ENCODE measurements around the gene ABT1. TPM values are rescaled to one million over a fixed set of nuclear protein-coding genes. Genes with fewer than 3 reads are reported as not detected.
A peak's percentile ranks its signal among the peaks of the same experiment; 100 is the strongest.

Gene ABT1
- polyA plus RNA-seq, 10 donors = 9.2 to 12.2 (median 10.3) TPM

DNA sequence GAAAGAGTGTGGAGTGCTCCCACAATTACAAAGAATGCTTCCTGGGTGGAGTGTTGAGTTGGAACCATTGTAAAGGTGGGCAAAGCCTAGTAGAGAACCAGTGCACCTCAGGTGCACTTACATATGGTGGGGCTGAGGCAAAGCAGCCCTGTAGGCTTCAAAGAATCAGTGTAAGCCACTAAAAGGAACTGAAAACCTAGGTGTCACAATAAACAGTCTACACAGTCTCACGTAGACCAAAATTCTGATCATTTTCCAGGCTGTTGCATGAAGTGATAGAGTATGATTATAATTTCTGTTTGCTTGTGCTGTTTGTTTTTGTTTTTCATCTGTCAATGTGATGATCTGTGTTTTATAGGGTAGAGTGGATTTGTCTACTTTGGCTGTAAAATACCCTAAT is 2.8 kb downstream of the ABT1 start:
- DNase-seq = no peak

DNA sequence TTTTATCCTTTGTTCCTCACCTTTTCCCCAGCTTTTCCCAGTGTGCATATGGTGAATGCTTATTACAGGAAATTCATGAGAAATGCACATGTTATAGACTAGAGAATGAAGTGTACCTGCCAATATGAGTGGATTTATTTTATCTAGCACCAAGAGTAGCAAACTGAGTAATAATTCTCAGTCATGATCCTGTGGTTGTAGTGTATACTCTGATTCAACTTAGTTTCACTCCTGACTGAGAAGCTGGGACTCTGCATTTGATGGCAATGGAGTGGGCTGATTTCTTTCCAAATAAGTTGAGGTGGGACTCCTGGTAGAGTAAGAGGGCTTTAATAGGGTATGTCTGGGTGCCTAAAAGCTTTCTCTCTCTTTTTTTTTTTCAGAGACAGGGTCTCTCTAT is 4.0 kb downstream of the ABT1 start:
- DNase-seq = no peak

DNA sequence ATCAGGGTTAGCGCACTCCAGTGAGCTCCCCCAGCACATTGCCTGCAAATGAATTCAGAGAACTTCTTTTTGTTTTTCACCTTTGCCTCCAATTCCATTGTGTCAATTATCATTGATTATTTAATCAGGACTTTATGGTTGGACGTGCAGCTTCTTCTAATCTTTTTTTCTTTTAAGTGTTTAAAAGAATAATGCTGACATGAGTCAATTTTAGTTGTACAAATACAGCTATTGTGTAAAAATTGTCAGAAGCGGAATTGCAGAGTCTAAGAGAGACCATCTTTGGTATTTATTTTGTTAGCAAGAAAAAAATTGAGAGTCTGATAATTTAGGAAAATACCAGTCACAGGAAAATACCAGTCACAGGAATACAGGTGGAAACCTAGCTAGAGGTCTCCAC is 5.5 kb downstream of the ABT1 start:
- DNase-seq = no peak

DNA sequence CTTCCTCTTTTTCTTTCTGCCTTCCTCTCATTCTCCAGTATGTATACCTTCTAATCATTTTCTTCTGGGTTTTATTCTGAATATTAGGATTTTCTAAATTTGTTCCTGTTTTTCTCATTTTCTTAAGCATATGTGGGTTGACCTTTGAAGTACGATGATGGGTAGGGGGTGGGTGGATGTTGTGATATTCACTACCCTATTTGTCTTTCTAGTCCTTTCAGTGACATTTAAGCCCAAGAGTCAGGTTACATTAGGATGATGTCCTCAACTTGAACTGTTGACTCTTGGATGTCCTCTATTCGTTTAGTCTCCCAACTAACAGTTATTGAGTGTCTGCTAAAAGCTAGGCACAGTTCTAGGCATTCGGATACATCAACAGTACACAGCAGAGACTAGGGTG is 7.3 kb downstream of the ABT1 start:
- no peak for DNase-seq

DNA sequence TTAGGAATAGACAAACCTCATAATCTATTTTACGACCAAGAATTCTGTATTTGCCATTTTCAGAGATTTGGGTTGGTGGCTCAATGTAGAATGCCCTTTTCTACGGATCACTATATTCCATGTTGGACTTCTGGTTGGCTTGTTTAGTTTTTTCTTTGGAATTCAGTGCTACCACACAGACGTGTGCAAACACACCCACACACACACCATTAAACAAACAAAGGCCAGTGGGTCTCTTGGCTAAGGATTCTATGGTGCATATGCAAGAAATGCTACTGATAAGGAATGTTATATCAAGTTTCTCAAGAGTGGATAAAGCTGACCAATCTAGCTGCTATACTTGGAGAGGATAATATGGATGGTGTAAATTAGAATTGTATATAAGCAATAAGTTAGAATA is 8.0 kb downstream of the ABT1 start:
- DNase-seq = no peak

DNA sequence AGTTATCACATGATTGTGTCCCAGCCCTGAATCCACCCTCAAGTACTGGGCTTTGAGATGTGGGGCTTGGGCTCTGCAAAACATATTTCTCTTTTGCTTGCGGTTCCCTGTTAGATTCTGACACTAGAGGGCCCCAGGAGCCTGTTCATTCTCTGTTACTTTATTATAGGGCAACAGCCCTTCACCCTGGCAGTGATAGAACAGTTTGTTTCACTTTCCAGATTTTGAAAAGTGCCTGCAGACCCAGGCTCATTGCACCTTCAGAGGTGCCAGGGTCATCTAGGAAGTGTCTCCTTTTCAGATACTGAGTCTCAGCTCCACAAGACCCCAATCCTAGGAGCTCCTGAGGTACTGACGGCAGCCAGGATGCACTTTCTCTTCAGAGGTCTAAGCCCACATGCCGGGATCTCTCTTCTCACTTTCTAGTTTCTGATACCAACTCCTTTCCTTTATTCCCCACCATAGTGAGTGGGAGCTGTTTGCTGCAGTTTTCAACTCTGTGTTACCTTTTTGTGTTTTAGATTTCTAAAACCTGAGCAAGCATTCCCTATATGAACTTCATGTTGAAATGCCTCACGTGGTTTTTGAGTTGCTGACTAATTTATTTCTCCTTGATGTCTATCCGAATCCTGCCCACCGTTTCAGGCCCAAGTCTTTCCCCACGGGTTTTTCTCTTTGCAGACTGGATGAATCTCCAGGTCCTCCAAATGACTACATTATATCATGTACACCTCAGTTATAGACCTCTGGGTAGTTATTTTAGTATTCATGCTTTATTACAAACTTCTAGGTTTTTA is 10.9 kb downstream of the ABT1 start:
- peak; percentile 33 to 67 (median 43) for DNase-seq

DNA sequence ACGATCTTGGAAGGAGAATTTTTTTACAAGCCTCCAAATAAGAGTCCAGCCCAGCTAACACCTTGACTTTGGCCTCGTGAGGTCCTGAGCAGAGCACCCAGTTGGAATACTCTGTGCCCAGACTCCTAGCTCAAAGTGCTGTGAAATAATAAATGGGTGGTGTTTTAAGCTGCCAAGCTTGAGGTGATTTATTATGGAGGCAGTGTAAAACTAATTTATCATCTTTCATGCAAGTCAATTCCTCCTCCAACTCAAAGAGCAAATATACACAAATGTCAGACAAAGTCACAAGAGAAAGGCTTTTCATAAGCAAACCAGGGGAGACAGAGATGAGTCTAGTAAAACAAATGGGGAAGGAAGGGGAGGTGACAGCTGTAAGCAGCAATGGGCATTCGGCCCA is 12.7 kb downstream of the ABT1 start:
- no peak for DNase-seq

DNA sequence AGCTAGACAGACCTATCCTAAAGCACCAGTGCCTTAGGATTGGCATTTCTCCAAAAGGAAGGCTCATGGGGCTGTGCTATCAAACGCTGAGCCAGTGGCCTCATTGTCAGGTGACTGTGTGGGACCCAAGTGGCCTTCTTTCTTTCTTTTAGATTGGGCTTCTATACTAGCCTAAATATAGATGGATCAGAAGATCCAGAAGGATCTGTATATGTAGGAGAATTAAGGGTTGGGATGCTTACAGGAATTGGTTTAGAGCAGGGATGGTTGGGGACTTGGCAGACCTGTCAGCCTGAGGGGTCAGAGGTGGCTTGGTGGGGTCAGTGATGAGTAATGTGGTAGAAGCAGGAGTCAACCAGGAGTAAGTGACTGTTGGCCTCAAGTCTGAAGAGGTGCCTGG is 14.8 kb downstream of the ABT1 start:
- DNase-seq = no peak

DNA sequence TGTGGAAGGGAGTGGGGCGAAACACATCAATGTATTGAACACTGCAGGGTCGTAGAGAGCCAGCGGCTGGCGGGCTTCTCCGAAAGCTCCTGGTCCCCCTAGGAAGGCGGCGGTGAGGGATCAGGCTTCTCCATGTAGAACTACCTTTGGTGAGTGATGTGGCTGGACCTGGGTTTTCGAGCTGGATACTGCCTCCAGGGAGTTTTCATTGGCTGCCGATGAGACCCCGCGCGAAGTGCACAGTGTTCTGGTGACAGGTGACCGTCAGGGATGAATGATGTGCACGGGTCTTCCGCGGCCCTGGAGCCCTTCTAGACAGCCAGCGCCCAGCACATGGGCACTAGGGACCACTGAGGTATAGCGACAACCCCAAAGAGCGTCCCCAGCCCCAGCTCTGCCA is 16.4 kb downstream of the ABT1 start:
- DNase-seq = no peak

DNA sequence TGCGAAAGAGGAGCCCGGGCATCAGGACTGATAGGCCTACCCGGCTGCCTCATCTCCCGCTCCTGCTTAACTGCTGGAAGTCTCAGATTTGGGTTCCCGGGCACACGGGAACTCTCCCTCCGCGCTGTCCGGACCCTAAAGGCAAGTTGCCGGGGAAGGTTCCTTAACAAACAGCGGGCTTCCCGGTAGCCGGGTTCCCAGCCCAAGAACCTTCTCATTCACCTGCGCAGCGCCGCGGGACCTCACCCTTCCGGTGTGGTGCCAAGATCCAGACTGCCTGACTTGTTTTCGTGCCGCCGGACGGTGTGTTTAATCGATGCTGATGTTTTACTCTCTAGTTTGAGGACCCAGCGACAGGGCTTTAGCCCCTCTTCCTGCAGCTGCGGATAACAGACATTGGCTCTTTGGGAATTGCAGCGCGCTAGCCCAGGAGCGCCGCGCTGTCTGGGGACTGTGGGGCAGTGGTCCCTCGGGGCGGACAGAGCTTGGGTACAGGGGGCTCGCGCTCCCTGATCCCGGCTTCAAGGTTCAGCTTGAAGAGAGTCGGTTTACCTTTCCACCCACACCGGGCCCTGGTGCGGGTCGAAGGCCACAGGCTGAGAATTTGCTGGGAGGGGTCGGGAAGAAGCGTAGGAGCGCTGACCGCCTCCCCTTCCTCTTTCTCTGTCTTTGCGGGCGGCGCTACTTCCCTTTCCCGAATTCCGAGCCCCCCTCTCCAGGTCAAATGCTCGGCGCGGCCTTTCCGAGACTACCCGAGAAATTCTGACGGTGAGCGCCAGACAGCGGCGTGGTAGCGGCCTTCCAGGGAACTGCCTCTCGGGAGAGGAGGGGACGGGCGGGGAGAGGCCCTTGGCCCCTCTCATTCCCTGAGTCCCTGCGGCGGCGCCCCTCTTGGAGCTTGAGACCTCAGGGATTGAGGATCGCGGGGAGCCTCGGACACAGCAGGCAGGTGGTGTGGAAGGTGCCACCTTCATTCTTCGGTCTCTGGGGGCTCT is 17.2 kb downstream of the ABT1 start:
- peak in 1 of 3 donors; percentile 33 for DNase-seq

DNA sequence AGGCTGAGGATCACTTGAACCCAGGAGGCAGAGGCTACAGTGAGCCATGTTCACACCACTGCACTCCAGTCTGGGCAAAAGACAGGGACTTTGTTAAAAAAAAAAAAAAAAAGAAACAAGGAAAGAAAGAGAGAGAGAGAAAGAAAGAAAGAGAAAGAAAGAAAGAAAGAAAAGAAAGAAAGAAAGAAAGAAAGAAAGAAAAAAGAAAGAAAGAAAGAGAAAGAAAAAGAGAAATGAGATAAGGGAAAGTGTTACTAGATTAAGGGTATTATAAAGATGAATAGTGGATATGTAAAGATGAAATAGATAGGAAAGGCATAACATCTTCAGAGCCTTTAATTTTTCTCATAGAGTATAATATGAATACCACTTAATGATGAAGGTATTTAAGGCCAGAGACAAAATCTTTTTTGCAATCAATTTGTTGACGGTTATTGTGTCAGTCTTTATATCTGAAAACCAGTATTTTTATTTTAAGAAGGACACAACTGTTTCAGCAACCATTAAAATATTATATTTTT is 26.6 kb downstream of the ABT1 start:
- no peak for DNase-seq

DNA sequence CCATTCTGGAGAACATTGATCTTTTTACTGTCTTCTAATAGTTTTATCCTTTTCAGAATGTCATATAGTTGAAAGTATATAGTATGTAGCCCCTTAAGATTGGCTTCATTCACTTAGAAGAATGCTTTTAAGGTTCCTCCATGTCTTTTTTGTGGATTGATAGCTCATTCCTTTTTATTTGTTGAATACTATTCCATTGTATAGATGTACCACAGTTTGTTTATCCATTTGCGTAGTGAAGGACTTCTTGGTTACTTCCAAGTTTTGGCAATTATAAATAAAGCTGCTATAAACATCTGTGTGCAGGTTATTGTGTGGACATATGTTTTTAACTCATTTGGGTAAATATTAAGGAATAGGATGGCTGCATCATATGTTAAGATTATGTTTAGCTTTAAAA is 27.8 kb downstream of the ABT1 start:
- no peak for DNase-seq

DNA sequence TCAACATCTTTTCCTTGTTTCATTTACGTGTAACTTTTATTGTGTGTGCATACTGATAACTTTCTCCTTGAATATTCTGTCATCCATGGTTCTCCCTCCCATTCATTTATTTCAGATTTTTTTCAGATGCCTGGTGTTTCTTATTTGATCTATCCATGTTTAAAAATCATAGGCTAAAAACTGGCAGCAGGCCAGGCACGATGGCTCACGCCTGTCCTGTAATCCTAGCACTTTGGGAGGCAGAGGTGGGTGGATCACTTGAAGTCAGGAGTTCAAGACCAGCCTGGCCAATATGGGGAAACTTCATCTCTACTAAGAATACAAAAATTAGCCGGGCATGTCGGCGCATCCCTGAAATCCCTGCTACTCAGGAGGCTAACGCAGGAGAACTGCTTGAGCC is 31.1 kb downstream of the ABT1 start:
- no peak for DNase-seq

DNA sequence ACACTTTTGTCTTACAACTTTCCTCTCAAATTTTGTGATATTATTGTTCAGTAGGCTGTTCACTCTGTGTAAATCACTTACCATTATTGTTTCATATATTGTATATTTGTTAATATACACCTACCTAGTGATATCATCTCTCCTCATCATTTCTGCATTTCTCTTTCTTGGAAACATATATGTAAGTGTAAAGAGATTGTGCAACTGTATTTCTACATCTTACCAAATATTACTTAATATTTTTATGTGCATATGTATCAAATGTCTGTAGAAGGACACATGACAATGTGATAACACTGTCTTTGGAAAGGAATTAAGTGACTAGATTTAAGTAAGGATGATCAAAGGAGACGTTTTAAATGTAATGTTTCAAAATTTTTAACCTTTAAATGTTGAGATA is 32.6 kb downstream of the ABT1 start:
- DNase-seq = no peak

DNA sequence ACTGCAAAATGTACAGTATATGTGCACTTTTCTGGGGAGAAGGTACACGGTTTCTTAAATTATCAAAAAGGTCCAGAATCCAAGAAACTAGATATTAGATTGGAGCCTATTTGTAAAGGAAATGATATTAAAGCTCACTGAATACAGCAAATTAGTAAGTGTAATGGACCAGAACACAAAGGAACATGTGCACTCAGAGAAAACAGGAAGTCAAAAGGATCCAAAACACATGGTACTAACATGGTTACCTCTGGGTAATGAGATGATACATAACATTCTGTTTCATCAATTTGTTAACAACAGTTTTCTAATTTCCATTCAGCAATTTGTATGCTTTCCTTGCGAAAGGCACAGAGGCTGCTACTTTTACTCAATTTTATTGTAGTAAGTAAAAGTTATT is 44.1 kb downstream of the ABT1 start:
- no peak for DNase-seq

DNA sequence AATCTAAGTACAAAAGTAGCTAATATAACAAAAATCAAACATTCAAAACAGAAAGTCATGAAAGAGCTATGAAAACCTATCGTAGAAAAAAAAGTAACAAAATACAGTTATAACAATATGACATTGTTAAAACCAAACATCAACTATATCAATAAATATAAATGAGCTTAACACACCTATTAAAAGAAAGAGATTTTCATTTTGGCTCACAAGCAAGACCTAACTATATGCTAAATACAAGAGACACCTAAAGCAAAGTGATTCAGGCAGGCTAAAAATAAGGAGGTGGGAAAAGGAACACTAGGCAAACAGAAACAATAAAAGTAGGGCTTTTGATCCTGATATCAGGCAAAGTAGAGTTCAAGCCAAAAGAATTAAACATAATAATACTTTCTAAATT is 49.3 kb downstream of the ABT1 start:
- no peak for DNase-seq

Other genes with a start within 250 kb of the ABT1 start
- 10 to 100 TPM; 13.5 to 20.2 (median 18.0) TPM for gene BTN3A2, start 231.8 kb upstream of the ABT1 start, polyA plus RNA-seq (ENCODE audit: insufficient read length in 10 of 10)
- 10 to 100 TPM in 1 of 10 donors, 1 to 10 TPM in 9; 3.5 to 10.2 (median 6.8) TPM for gene BTN2A2, start 213.8 kb upstream of the ABT1 start, polyA plus RNA-seq (ENCODE audit: insufficient read length in 10 of 10)
- gene BTN3A1, start 194.7 kb upstream of the ABT1 start, polyA plus RNA-seq (ENCODE audit: insufficient read length in 10 of 10) = 10 to 100 TPM; 18.2 to 37.0 (median 22.1) TPM
- gene BTN3A3, start 156.4 kb upstream of the ABT1 start, polyA plus RNA-seq (ENCODE audit: insufficient read length in 10 of 10) = 10 to 100 TPM; 10.9 to 20.0 (median 13.6) TPM
- 10 to 100 TPM; 20.6 to 31.2 (median 25.7) TPM for gene BTN2A1, start 139.0 kb upstream of the ABT1 start, polyA plus RNA-seq (ENCODE audit: insufficient read length in 10 of 10)
- under 1 TPM in 8 of 10 donors, not detected in 2; 0.09 to 0.27 (median 0.11) TPM for gene BTN1A1, start 96.7 kb upstream of the ABT1 start, polyA plus RNA-seq (ENCODE audit: insufficient read length in 10 of 10)
- 10 to 100 TPM; 52.9 to 68.7 (median 58.6) TPM for gene HMGN4, start 58.6 kb upstream of the ABT1 start, polyA plus RNA-seq (ENCODE audit: insufficient read length in 10 of 10)
- gene ZNF322, start 62.8 kb downstream of the ABT1 start, polyA plus RNA-seq (ENCODE audit: insufficient read length in 10 of 10) = 10 to 100 TPM; 16.3 to 23.4 (median 19.2) TPM

Data from muscle of back (tissue), 11 donors.